Measurements from ENCODE around the gene APMAP.

Gene APMAP

DNA sequence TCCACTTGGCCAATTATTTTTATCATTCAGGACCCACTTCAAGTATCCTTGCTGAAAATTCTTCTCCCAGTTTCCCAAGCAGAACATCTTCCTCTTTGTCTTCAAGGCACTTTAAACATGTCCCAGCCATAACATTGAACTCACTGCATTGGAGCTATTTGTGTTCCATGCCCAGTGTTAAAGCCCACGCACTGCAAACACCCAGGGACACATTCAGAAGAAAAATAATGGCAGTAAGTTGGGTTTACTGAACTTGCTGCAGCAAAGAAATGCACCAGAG lies 1.6 kb upstream of the APMAP start:
- no peak overlapping the region for H3K4me3 ChIP-seq (ENCODE audit: low read depth, low read length)
- TF ChIP-seq, protein P1, sequence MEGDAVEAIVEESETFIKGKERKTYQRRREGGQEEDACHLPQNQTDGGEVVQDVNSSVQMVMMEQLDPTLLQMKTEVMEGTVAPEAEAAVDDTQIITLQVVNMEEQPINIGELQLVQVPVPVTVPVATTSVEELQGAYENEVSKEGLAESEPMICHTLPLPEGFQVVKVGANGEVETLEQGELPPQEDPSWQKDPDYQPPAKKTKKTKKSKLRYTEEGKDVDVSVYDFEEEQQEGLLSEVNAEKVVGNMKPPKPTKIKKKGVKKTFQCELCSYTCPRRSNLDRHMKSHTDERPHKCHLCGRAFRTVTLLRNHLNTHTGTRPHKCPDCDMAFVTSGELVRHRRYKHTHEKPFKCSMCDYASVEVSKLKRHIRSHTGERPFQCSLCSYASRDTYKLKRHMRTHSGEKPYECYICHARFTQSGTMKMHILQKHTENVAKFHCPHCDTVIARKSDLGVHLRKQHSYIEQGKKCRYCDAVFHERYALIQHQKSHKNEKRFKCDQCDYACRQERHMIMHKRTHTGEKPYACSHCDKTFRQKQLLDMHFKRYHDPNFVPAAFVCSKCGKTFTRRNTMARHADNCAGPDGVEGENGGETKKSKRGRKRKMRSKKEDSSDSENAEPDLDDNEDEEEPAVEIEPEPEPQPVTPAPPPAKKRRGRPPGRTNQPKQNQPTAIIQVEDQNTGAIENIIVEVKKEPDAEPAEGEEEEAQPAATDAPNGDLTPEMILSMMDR (IDR thresholded peaks at IDR 0.05; ENCODE audit: low read depth, low read length, missing control alignments): no peak
- DNase-seq (ENCODE audit: low read depth): no peak

DNA sequence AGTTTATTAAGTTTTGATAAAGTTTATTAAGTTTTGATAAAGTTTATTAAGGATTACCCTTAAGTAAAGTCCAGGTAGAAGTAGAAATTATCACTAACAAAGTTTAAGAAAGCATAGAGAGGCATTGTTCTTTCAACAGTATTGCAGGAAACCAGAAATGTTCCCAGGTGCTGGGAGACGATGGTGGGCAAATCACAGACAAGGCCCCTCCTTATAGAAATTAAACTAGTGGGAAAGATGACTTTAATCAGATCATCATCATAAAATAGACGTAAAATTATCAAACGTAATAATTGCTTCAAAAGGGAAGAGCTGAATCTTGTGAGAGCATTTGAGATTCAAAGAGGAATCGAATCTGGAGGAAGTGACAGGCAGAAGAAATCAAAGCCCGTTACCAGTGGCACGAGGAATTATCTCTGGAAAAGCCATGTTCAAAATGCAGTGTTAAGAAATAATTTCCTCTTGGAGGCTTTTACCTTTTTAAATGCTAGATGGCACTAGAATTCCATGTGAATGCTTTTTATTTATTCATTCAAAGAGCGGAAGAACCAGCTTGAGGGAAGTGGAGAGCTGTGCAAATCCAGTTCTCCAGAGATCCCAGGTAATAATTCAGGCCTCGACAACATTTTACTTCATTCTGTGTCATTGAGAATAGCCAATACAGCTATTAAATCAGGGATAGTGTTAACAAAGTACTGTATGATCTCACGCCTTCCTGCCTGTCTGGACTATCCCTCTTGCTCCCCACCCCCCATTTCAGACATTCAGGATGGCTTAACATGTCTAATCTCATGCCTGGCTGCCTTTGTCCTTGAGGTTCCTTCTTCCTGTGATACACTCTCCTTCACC lies 1.0 kb upstream of the APMAP start:
- DNase-seq (ENCODE audit: low read depth): no peak
- H3K4me3 ChIP-seq (ENCODE audit: low read depth, low read length): peak overlapping the region; percentile 70; the same call in 1 of the 2 replicates
- TF ChIP-seq, protein P1 (IDR thresholded peaks at IDR 0.05; ENCODE audit: low read depth, low read length, missing control alignments): peak; percentile 6

DNA sequence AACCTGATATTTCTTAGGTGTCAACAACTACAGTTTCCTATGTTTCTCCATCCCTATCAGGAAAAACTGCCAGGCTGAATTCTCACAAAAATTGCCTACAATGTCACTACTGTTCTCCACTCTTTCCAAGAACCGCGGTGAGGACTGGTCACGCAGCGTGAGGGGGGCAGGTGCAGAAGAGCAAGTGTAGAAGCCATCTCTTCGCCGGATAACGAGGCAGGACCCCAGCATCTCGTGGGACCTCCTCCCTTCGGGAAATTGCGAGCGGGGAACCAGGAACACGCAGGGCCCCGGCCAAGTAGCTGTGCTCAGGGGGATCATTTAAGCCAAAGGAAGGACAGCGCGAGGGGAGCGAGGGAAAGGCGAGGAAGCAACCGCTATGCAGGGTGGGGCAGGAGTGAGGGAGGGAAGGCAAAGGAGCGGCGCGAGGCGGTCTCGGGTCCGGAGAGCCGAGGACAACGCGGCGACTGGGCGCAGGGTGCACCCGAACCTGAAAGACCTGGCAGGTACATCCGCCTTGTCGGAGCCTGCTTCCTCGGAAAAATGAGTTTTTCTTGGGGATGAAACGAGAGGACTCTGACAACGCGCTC lies 559 bp downstream of the APMAP start:
- no peak for DNase-seq (ENCODE audit: low read depth)
- H3K4me3 ChIP-seq (ENCODE audit: low read depth, low read length): peak overlapping the region; percentile 70
- TF ChIP-seq, protein P1 (IDR thresholded peaks at IDR 0.05; ENCODE audit: low read depth, low read length, missing control alignments): no peak

DNA sequence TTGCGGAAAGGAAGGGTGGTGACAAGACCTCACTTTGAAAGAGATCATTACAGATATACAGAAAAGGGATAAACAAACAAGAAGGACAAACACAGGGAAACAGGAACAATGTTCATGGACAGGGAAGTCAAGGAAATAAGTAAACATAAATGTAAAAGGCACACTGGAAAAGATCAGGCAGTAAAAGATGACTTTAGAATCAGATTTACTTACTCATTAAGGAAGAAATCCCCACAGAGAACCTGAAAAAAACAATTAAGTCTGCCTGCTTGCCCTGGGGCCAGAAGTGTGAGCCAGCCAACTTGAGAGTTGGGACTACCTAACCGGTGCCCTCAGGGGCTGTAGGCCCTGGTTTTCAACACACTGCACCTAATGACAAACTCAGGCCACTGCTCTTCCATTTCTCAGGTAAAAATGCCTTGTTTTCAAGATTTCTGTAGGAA lies 1.7 kb downstream of the APMAP start:
- no peak for DNase-seq (ENCODE audit: low read depth)
- TF ChIP-seq, protein P1 (IDR thresholded peaks at IDR 0.05; ENCODE audit: low read depth, low read length, missing control alignments): no peak
- H3K4me3 ChIP-seq (ENCODE audit: low read depth, low read length): no peak overlapping the region; the same call in 1 of the 2 replicates

DNA sequence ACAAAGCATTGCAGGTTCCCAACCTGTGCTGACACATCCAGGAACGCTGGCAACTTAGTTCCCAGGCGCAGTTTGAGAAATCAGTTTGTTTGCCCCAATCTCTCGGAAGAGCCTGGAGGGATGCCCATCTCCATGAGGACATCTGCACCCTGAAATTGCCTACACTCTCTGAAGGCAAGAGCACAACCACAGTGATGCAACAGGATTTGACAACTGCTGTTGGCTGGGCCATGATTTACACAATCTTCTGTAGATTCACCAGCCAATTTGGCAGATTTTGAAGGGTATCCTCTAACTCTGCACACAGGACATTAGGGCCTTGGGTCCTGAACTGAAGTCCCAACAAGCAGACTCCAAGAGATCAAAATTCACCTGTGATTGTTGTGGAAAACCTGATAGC lies 3.4 kb downstream of the APMAP start:
- TF ChIP-seq, protein P1 (IDR thresholded peaks at IDR 0.05; ENCODE audit: low read depth, low read length, missing control alignments): no peak
- DNase-seq (ENCODE audit: low read depth): no peak
- H3K4me3 ChIP-seq (ENCODE audit: low read depth, low read length): no peak overlapping the region

DNA sequence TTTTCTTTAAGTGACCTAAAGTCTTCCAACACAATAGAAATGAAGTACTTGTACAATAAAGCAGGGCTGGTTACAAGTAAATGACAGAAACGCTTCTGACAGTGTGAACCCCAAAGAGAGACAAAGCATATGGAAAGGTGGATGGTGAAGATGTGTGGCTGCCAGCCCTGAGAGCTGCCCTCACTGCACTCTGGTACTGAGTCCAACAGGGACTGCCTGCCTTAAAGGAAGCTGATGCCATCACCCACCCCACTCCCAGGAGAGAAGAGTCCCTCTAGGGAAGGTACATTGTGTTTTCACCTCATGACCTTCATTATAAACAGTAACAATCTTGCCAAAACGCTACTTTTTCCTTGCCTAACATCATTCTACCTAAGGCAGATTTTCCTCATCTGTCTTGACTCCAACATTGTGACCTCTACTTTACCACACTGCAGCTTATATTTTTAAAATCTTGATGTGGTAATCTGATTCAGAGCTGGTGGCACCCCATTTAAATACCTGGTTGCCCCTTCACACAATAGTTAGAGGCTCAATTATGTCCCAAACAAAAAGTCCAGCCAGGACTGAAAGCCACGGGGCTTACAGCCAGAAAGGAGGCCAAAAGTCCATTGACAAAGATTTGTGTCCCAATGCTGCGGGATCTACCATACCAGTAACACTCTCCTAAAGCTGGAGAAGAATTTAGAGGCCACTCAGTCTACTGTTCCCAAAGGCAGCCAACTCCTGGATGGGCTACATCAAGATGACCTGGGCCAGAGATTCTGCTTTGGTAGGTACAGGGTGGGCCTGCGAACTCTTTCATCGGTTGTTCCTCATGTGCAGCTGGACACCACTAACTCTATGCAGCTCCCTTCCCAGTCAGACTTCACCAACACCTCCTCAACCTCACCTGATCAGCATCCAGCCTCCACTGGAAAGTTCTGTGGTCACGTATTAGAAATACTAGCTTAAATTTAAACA lies 4.4 kb downstream of the APMAP start:
- TF ChIP-seq, protein P1 (IDR thresholded peaks at IDR 0.05; ENCODE audit: low read depth, low read length, missing control alignments): no peak
- no peak for DNase-seq (ENCODE audit: low read depth)

More for the DNA sequence above, 4.4 kb downstream of the APMAP start:
- no peak overlapping the region for H3K4me3 ChIP-seq (ENCODE audit: low read depth, low read length)

Data from GM12864 (cell line).